Neural progenitor cell (in vitro differentiated cells): ENCODE data around the gene AMELX.

Source experiments
- CTCF ChIP-seq: fragments of 200-600 bp; sonication (generic); IDR thresholded peaks from 2 replicates; pipeline ENCODE4 v1.5.1; 2017; ENCODE audit warnings: antibody characterized with exemption, mild to moderate bottlenecking
- EZH2phosphoT487 ChIP-seq: fragments of 200-600 bp; sonication (generic); IDR thresholded peaks from 2 replicates; pipeline ENCODE4 v1.6.1; 2017; ENCODE audit warnings: antibody characterized with exemption

- TF ChIP-seq CTCF (no peak), EZH2phosphoT487 (no peak)
Measured at GRCh38 chrX:11293113-11293512, at the start of gene AMELX.
